Neuron (in vitro differentiated cells): ENCODE measurements around the gene PTPRN2.

Source experiments
- H2AFZ ChIP-seq: one replicate; pipeline ENCODE4 v1.6.1; 2013; ENCODE audit warnings: low read depth, mild to moderate bottlenecking, inconsistent platforms, low read length, moderate library complexity
- H3K27me3 ChIP-seq: one replicate; pipeline ENCODE4 v1.6.1; 2013; ENCODE audit warnings: low read length; ENCODE audit not compliant: insufficient read depth
- H3K36me3 ChIP-seq: one replicate; pipeline ENCODE4 v1.6.1; 2013; ENCODE audit warnings: low read length; ENCODE audit not compliant: insufficient read depth
- H3K4me1 ChIP-seq: one replicate; pipeline ENCODE4 v1.6.1; 2013; ENCODE audit warnings: low read length; ENCODE audit not compliant: insufficient read depth
- H3K4me3 ChIP-seq: 2 replicates; pipeline ENCODE4 v1.5.1; 2013; ENCODE audit warnings: mild to moderate bottlenecking, low read length, moderate library complexity
- H3K9me3 ChIP-seq: one replicate; pipeline ENCODE4 v1.6.1; 2013; ENCODE audit warnings: low read length

Gene PTPRN2

DNA sequence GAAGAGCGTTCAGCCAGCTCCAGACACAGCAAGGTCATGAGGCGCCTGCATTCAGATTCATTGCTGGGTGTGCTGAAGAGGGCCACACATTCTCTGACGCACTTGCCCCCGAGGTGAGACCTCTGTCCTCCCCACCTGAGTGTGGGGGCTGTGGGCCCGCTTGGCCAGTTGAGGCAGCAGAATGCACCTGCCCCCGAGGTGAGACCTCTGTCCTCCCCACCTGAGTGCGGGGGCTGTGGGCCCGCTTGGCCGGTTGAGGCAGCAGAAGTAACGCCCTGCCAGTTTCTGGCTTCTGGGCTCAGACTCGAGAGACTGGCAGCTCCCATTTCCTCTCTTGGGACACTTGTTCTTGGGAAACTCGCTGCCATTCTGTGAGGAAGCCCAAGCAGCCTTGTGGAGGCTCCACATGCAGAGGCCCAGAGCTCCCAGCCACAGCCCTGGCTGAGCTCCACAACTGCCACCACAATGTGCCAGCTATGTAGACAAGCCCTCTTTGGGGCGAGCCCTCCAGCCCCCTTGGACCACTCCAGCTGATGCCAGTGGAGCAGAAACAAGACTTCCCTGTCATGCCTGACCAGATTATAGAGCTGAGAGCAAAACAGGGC lies 816.8 kb downstream of the PTPRN2 start:
- H2AFZ ChIP-seq, result no peak overlapping the region
- H3K27me3 ChIP-seq, result peaks cover 5% of the 10 kb centered on the region
- no peaks in the 10 kb centered on the region for H3K36me3 ChIP-seq
- peaks cover 8% of the 10 kb centered on the region for H3K9me3 ChIP-seq
- H3K4me1 ChIP-seq, result peaks cover 15% of the 10 kb centered on the region
- H3K4me3 ChIP-seq, result no peak overlapping the region

DNA sequence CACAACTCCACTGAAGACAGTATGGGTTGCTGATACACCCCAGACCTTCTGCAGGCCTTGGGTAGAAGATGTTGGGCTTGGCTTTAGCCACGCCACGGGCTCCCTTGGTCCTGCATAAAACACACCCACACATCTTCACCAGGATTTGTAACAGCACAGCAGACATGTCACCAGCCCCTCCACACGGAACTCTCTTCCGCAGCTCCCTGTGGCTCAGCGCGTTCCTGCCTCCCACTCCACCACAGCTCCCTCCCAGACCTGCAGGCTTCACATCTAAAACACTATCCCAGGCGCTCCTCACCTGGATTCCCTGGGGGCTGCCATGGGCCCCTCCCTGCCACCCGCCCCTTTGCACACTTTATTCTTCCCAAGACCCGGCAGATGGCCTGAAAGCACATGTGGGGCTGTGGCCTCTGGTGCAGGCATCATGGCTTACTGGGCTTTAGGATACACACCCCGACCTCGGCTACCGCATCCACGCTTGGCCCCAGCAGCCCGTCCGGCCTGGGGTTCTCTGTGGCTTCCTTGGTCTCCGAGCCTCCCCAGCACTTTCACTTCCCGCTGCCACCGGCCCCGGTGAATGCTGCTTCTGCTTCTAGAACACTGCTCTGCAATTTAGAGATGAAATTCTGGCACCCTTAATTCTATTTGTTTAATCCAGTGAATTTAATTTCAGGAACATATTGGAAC lies 818.0 kb downstream of the PTPRN2 start:
- Histone ChIP-seq H3K4me3 (no peak overlapping the region), H3K27me3 (no peaks in the 10 kb centered on the region), H3K4me1 (peaks cover 15% of the 10 kb centered on the region), H3K36me3 (no peaks in the 10 kb centered on the region), H3K9me3 (peaks cover 17% of the 10 kb centered on the region), H2AFZ (no peak overlapping the region)

GRCh38 chr7:157769086-157769485 lies 818.5 kb downstream of the PTPRN2 start:
- H3K9me3 ChIP-seq, result peaks cover 15% of the 10 kb centered on the region
- no peaks in the 10 kb centered on the region for H3K27me3 ChIP-seq
- H3K4me1 ChIP-seq, result peaks cover 15% of the 10 kb centered on the region
- H3K36me3 ChIP-seq, result no peaks in the 10 kb centered on the region
- no peak overlapping the region for H2AFZ ChIP-seq
- H3K4me3 ChIP-seq, result no peak overlapping the region

DNA sequence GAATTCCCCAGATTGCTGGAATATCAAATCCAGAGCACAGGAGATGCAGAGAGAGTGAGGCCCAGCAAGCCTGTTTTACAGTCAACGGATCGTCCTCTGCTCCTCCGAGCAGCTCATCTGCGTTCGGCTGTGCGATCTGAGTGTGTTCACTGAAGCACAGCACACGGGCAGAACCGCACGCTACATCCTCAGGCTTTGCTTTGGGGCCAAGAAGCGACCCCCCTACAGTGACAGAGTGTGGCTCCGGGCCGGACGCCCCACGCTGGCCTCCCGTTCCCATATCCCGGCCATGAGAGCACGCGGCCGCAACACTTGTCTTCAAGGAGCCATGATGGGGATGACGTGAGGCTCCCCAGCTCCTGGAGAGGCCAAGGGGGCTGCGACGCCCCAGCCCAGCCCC lies 819.4 kb downstream of the PTPRN2 start:
- no peak overlapping the region for H2AFZ ChIP-seq
- H3K9me3 ChIP-seq, result peaks cover 15% of the 10 kb centered on the region
- no peaks in the 10 kb centered on the region for H3K36me3 ChIP-seq
- H3K4me3 ChIP-seq, result no peak overlapping the region
- no peaks in the 10 kb centered on the region for H3K27me3 ChIP-seq
- H3K4me1 ChIP-seq, result peaks cover 15% of the 10 kb centered on the region

DNA sequence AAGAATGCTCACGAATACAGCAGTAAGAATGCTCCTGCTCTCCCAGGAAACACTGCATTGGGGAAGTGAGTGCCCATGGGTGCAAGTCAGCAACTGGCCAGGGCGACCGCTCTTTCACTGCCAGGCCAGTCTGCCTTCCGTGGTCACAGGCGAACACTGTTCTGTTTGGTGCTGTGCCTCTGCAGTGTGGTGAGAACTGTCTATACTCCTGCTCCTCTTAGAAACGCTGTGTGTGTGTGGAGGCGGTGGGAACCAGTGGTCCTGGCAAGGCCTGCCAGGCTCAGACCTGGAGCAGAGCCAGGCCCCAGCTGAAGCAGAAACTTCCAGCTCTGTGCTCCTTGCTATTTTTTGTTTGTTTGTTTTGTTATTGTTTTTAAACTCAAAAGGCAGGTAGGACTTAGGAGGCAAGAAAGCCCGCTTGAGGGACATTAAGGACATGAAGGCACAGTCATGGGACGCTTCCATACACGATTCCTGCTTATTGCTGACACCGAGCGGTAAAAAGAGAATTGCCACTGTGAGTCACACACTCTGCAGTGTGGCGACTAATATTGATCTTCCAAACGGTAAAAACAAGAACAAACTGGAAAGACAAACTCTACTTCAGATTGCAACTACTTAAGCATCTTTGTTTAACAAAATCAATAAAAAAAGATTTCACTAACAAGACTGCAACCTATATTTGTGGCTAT lies 820.0 kb downstream of the PTPRN2 start:
- no peaks in the 10 kb centered on the region for H3K36me3 ChIP-seq
- peaks cover 15% of the 10 kb centered on the region for H3K9me3 ChIP-seq
- H3K4me1 ChIP-seq, result peaks cover 15% of the 10 kb centered on the region
- H3K4me3 ChIP-seq, result no peak overlapping the region
- H3K27me3 ChIP-seq, result no peaks in the 10 kb centered on the region
- H2AFZ ChIP-seq, result no peak overlapping the region

DNA sequence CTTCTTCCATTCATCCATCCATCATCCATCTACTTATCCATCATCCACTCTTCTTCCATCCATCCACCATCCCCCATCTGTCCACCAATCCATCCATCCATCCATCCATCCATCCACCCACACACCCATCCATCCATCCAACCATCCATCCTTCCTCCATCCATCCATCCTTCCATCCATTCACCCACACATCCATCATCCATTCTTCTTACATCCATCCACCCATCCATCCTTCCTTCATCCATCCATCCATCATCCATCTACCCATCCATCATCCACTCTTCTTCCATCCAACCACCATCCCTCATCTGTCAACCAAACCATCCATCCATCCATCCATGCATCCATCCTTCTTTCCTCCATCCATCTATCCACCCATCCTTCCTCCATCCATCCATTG lies 821.5 kb downstream of the PTPRN2 start:
- H3K27me3 ChIP-seq, result no peaks in the 10 kb centered on the region
- H3K9me3 ChIP-seq, result peaks cover 10% of the 10 kb centered on the region
- no peak overlapping the region for H2AFZ ChIP-seq
- no peaks in the 10 kb centered on the region for H3K36me3 ChIP-seq
- H3K4me1 ChIP-seq, result peaks cover 15% of the 10 kb centered on the region
- no peak overlapping the region for H3K4me3 ChIP-seq

- Histone ChIP-seq H3K4me3 (no peak overlapping the region), H3K9me3 (peaks cover 10% of the 10 kb centered on the region), H3K27me3 (no peaks in the 10 kb centered on the region), H2AFZ (no peak overlapping the region), H3K36me3 (no peaks in the 10 kb centered on the region), H3K4me1 (peaks cover 15% of the 10 kb centered on the region)
These were observed 822.6 kb downstream of the PTPRN2 start for GRCh38 chr7:157764946-157765537.

DNA sequence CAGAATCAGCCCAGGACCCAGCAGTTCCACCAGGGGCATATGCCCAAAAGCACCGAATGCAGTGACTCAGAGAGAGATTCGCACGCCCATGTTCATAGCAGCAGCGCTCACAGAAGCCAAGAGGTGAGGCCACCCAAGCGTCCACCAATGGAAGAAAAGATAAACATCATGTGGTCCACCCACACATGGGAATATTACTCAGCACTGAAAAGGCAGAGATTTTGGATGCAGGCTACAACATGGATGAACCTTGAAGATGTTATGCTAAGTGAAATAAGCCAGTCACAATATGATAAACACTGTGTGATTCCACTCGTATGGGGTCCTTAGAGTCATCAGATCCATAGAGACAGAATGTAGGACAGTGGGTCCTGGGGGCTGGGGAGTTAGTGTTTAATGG lies 823.4 kb downstream of the PTPRN2 start:
- Histone ChIP-seq H3K4me1 (peaks cover 11% of the 10 kb centered on the region), H3K36me3 (no peaks in the 10 kb centered on the region), H2AFZ (no peak overlapping the region), H3K27me3 (no peaks in the 10 kb centered on the region), H3K9me3 (peaks cover 10% of the 10 kb centered on the region), H3K4me3 (no peak overlapping the region)

- Histone ChIP-seq H3K4me1 (peaks cover 5% of the 10 kb centered on the region), H3K36me3 (no peaks in the 10 kb centered on the region), H3K4me3 (no peak overlapping the region), H2AFZ (no peak overlapping the region), H3K27me3 (no peaks in the 10 kb centered on the region), H3K9me3 (peaks cover 10% of the 10 kb centered on the region)
These were observed 824.2 kb downstream of the PTPRN2 start for GRCh38 chr7:157763279-157764000.

GRCh38 chr7:157762824-157763223 lies 824.8 kb downstream of the PTPRN2 start:
- Histone ChIP-seq H3K4me1 (no peaks in the 10 kb centered on the region), H3K9me3 (peaks cover 11% of the 10 kb centered on the region), H3K4me3 (no peak overlapping the region), H2AFZ (no peak overlapping the region), H3K36me3 (no peaks in the 10 kb centered on the region), H3K27me3 (no peaks in the 10 kb centered on the region)

DNA sequence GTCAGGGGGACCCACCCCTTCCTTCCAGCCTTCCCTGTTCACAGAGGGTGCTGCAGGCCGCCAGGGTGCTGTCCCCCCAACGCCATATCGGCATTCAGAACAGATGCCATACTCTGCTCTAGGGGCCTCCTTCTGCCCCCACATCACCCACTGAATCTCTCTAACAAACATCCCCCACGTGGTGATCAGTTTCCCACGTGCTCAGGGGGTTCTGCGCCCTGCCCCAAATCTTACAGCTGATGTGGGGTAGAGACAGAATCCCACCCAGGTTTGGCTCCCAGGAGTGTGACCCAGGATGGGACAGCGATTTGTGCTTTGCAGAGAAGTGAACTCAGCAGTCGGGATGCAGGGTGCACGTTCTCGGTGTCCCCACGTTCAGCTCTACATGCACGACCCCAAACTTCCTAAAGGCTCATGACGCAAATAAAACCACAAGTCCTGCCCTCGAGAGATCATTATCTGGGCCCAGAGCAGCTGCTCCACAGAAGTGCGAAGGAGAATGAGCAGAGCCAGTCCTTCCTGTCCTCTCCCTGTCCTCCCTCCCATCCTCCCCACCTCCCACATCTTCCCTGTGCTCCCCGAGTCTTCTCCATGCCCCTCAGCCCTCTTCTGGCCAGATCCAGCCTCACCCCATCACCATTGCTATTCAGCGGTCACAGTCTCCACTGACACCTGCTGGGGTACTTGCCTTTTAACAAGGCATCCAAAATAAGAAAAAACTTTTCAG lies 827.5 kb downstream of the PTPRN2 start:
- Histone ChIP-seq H3K9me3 (peaks cover 8% of the 10 kb centered on the region), H3K27me3 (no peaks in the 10 kb centered on the region), H2AFZ (no peak overlapping the region), H3K36me3 (no peaks in the 10 kb centered on the region), H3K4me1 (no peaks in the 10 kb centered on the region), H3K4me3 (no peak overlapping the region)

- Histone ChIP-seq H3K9me3 (peaks cover 2% of the 10 kb centered on the region), H3K36me3 (no peaks in the 10 kb centered on the region), H2AFZ (no peak overlapping the region), H3K4me1 (no peaks in the 10 kb centered on the region), H3K27me3 (no peaks in the 10 kb centered on the region), H3K4me3 (no peak overlapping the region)
These were observed 828.3 kb downstream of the PTPRN2 start for GRCh38 chr7:157759246-157759805.
